GM21360 (cell line): ENCODE measurements around the gene ATG4B.

Source experiments
- ATAC-seq: cut with Tn5 transposase; IDR thresholded peaks from one replicate; pipeline ENCODE4 v1.9.1; 2021; ENCODE audit warnings: mild to moderate bottlenecking, moderate library complexity; ENCODE audit not compliant: unreplicated experiment

Gene ATG4B

GRCh38 chr2:241680827-241681599, 43.5 kb downstream of the ATG4B start:
- ATAC-seq: no peak

- no peak for ATAC-seq
These were observed 48.8 kb downstream of the ATG4B start for GRCh38 chr2:241686324-241686649.

GRCh38 chr2:241686650-241687425, 49.3 kb downstream of the ATG4B start, which contains the start of gene DTYMK:
TSS of gene DTYMK (minus strand) at chr2:241686815. CDS start at chr2:241686783, 32 bp downstream.
- peak; percentile 91 for ATAC-seq

GRCh38 chr2:241689306-241689705, 51.8 kb downstream of the ATG4B start:
- ATAC-seq: no peak

GRCh38 chr2:241690202-241690717, 52.8 kb downstream of the ATG4B start:
- ATAC-seq: no peak

GRCh38 chr2:241692448-241692847, 55.0 kb downstream of the ATG4B start:
- no peak for ATAC-seq

- no peak for ATAC-seq
These were observed 58.2 kb downstream of the ATG4B start for GRCh38 chr2:241695651-241696050.

GRCh38 chr2:241701149-241701398, 63.6 kb downstream of the ATG4B start:
- no peak for ATAC-seq

GRCh38 chr2:241701399-241702154, 64.1 kb downstream of the ATG4B start, which contains the start of gene ING5:
TSS of gene ING5 (plus strand) at chr2:241702039. CDS start at chr2:241702066, 27 bp downstream.
- ATAC-seq: peak; percentile 51

GRCh38 chr2:241702155-241703031, 64.9 kb downstream of the ATG4B start:
- peak; percentile 62 for ATAC-seq

GRCh38 chr2:241703032-241703604, 65.6 kb downstream of the ATG4B start:
- no peak for ATAC-seq

- ATAC-seq: no peak
These were observed 69.0 kb downstream of the ATG4B start for GRCh38 chr2:241706537-241706936.

- no peak for ATAC-seq
These were observed 71.4 kb downstream of the ATG4B start for GRCh38 chr2:241708879-241709278.

- no peak for ATAC-seq
These were observed 81.6 kb downstream of the ATG4B start for GRCh38 chr2:241719093-241719492.

- ATAC-seq: no peak
These were observed 82.6 kb downstream of the ATG4B start for GRCh38 chr2:241720099-241720498.

- no peak for ATAC-seq
These were observed 83.1 kb downstream of the ATG4B start for GRCh38 chr2:241720560-241720959.

- no peak for ATAC-seq
These were observed 84.4 kb downstream of the ATG4B start for GRCh38 chr2:241721852-241722251.

- ATAC-seq: no peak
These were observed 85.5 kb downstream of the ATG4B start for GRCh38 chr2:241722896-241723454.
